H1 (cell line): ENCODE data around the gene PIGZ. TPM values are rescaled to one million over a fixed set of nuclear protein-coding genes. Genes with fewer than 3 reads are reported as not detected.

ENCODE experiments used
- ATF2 ChIP-seq: IDR thresholded peaks from 2 replicates; pipeline ENCODE4 v1.6.1; 2012; ENCODE audit warnings: low read length, inconsistent platforms
- GABPA ChIP-seq: IDR thresholded peaks from 2 replicates; pipeline ENCODE4 v1.6.1; 2011; ENCODE audit warnings: mild to moderate bottlenecking, low read length, moderate library complexity, borderline replicate concordance; ENCODE audit not compliant: insufficient read depth
- KDM1A ChIP-seq: fragments of 200-600, 300-600 bp; sonication (generic); IDR thresholded peaks from 2 replicates; pipeline ENCODE4 v1.7.1; 2016; ENCODE audit warnings: mild to moderate bottlenecking, low read length, borderline replicate concordance
- KDM5A ChIP-seq: fragments of 200-600 bp; IDR thresholded peaks from 2 replicates; pipeline ENCODE4 v1.7.1; 2012; ENCODE audit warnings: mild to moderate bottlenecking, low read length, inconsistent platforms, mixed read lengths
- polyA plus RNA-seq, 7 experiments: library from polyadenylated mRNA; depleted of rRNA in 3 of 7; stranded (reverse) in 5 of 7; unstranded in 2 of 7; fragments of >200 nt in 5 of 7; fragments of 200-250 nt in 2 of 7; gene quantifications; 1 replicate in 5 of 7; 2 replicates in 1 of 7; 4 replicates in 1 of 7; pipeline versions ENCODE4 v1.2.1 to v1.2.3, GENCODE V29; 2011 to 2013; ENCODE audit warnings: missing spikeins in 2 of 7, mixed read lengths in 2 of 7
- total RNA-seq: library from RNA; stranded (reverse); fragmentation: NEBNext Ultra II Directional; extraction: Animal tissue kit (Norgen Biotek cat#: 25700); gene quantifications from 2 replicates; pipeline ENCODE4 v1.2.1, GENCODE V29; 2021

The PIGZ gene
- total and polyA plus RNA-seq, 2 of the 8 experiments (the other 6 are each of a cell fraction or from before 2014, with no cell fraction given): 0.32 TPM; not detected in 1

GRCh38 chr3:197007296-197007940, 38.8 kb upstream of the PIGZ start (continued):
- TF ChIP-seq ATF2 (no peak), KDM5A (no peak), GABPA (no peak), KDM1A (no peak)
- TF ChIP-seq, all 59 proteins: peak for 0
